NT2/D1 (cell line): ENCODE data around the gene DDX27.
"Not testable (repeated sequence)": the region's sequence is repeated elsewhere in the genome, so short reads cannot be mapped to it uniquely, and the experiment has no call there.

Experiments
- DNase-seq: peaks from one replicate; pipeline ENCODE4 v3.0.0-alpha.2; 2011; ENCODE audit warnings: low read depth, low spot score
- H3K27me3 ChIP-seq: 2 replicates; pipeline ENCODE4 v1.6.0; 2011; ENCODE audit warnings: mild to moderate bottlenecking; ENCODE audit not compliant: insufficient read length, insufficient read depth
- H3K36me3 ChIP-seq: 2 replicates; pipeline ENCODE4 v1.6.1; 2011; ENCODE audit warnings: mild to moderate bottlenecking, low read length, mixed read lengths; ENCODE audit not compliant: insufficient read depth, insufficient read length
- H3K4me1 ChIP-seq: 2 replicates; pipeline ENCODE4 v1.5.1; 2011; ENCODE audit not compliant: insufficient read depth, insufficient read length
- H3K4me3 ChIP-seq: 2 replicates; pipeline ENCODE4 v1.5.1; 2011; ENCODE audit warnings: low read depth; ENCODE audit not compliant: insufficient read length
- H3K9ac ChIP-seq: 2 replicates; pipeline ENCODE4 v1.6.0; 2011; ENCODE audit warnings: low read depth; ENCODE audit not compliant: insufficient read length
- H3K9me3 ChIP-seq: 2 replicates; pipeline ENCODE4 v1.5.1; 2011; ENCODE audit warnings: mild to moderate bottlenecking, low read length; ENCODE audit not compliant: insufficient read depth
- SUZ12 ChIP-seq: IDR thresholded peaks from 2 replicates; pipeline ENCODE4 v1.6.1; 2011; ENCODE audit not compliant: insufficient read length, insufficient read depth; ENCODE audit errors: extremely low read depth
- YY1 ChIP-seq: IDR thresholded peaks from 2 replicates; pipeline ENCODE4 v1.6.1; 2011; ENCODE audit not compliant: insufficient read length, insufficient read depth
- ZNF274 ChIP-seq: IDR thresholded peaks from 2 replicates; pipeline ENCODE4 v1.6.1; 2011; ENCODE audit warnings: mild to moderate bottlenecking, low read depth, low read length

DDX27 gene

GRCh38 chr20:49210757-49211110 is 8.5 kb upstream of the DDX27 start:
- Histone ChIP-seq H3K27me3 (no peaks in the 10 kb centered on the region), H3K4me3 (no peak overlapping the region), H3K9ac (no peak overlapping the region), H3K4me1 (no peaks in the 10 kb centered on the region), H3K9me3 (peaks cover 15% of the 10 kb centered on the region), H3K36me3 (no peaks in the 10 kb centered on the region)
- DNase-seq: no peak
- TF ChIP-seq SUZ12 (no peak), YY1 (no peak), ZNF274 (no peak)

GRCh38 chr20:49214571-49214970 is 4.6 kb upstream of the DDX27 start:
- no peaks in the 10 kb centered on the region for H3K36me3 ChIP-seq
- TF ChIP-seq YY1: no peak
- no peak for TF ChIP-seq ZNF274
- no peak for TF ChIP-seq SUZ12
- H3K9me3 ChIP-seq: peaks cover 15% of the 10 kb centered on the region
- H3K27me3 ChIP-seq: no peaks in the 10 kb centered on the region
- H3K4me3 ChIP-seq: no peak overlapping the region
- no peak for DNase-seq
- H3K9ac ChIP-seq: no peak overlapping the region
- H3K4me1 ChIP-seq: no peaks in the 10 kb centered on the region

- Histone ChIP-seq H3K9ac (no peak overlapping the region), H3K4me3 (no peak overlapping the region), H3K4me1 (peaks cover 2% of the 10 kb centered on the region), H3K9me3 (peaks cover 9% of the 10 kb centered on the region), H3K27me3 (no peaks in the 10 kb centered on the region), H3K36me3 (peaks cover 3% of the 10 kb centered on the region)
- no peak for TF ChIP-seq ZNF274
- no peak for TF ChIP-seq SUZ12
- TF ChIP-seq YY1: no peak
- no peak for DNase-seq
Observed at GRCh38 chr20:49215232-49215631, 4.0 kb upstream of the DDX27 start.

- TF ChIP-seq ZNF274: no peak
- no peak for TF ChIP-seq SUZ12
- no peak for TF ChIP-seq YY1
Observed at GRCh38 chr20:49216991-49217578, 2.1 kb upstream of the DDX27 start.

GRCh38 chr20:49218739-49219090 is 501 bp upstream of the DDX27 start:
- DNase-seq, H3K4me3 ChIP-seq, H3K9me3 ChIP-seq, H3K4me1 ChIP-seq, H3K27me3 ChIP-seq: not testable (repeated sequence)
- Histone ChIP-seq H3K36me3 (peaks cover 35% of the 10 kb centered on the region), H3K9ac (peak overlapping the region; percentile 98)

More at GRCh38 chr20:49216991-49217578, 2.1 kb upstream of the DDX27 start:
- Histone ChIP-seq H3K4me1 (peaks cover 3% of the 10 kb centered on the region), H3K27me3 (no peaks in the 10 kb centered on the region), H3K36me3 (peaks cover 20% of the 10 kb centered on the region), H3K9ac (no peak overlapping the region), H3K9me3 (no peaks in the 10 kb centered on the region), H3K4me3 (no peak overlapping the region)
- DNase-seq: peak; percentile 95

GRCh38 chr20:49219924-49220831 is 962 bp downstream of the DDX27 start:
- peak overlapping the region; percentile 98 for H3K9ac ChIP-seq
- no peaks in the 10 kb centered on the region for H3K27me3 ChIP-seq
- H3K36me3 ChIP-seq: peaks cover 49% of the 10 kb centered on the region
- peak overlapping the region; percentile 98 for H3K4me3 ChIP-seq
- TF ChIP-seq SUZ12 (no peak), YY1 (no peak), ZNF274 (no peak)
- no peak for DNase-seq
- H3K9me3 ChIP-seq: no peaks in the 10 kb centered on the region
- H3K4me1 ChIP-seq: peaks cover 3% of the 10 kb centered on the region

GRCh38 chr20:49225896-49226295 is 6.7 kb downstream of the DDX27 start:
- DNase-seq: no peak
- Histone ChIP-seq H3K4me1 (peaks cover 11% of the 10 kb centered on the region), H3K27me3 (no peaks in the 10 kb centered on the region), H3K9me3 (no peaks in the 10 kb centered on the region), H3K9ac (no peak overlapping the region), H3K4me3 (no peak overlapping the region), H3K36me3 (peaks cover 87% of the 10 kb centered on the region)
- TF ChIP-seq SUZ12 (no peak), YY1 (no peak), ZNF274 (no peak)
